Stimulated activated CD4-positive, alpha-beta T cell treated with anti-CD3 and anti-CD28 coated beads, TNF-alpha, amount 100 ng/mL, for 1 hour (primary cell): ENCODE data around the gene NECAP2.
"Not testable (repeated sequence)": the region's sequence is repeated elsewhere in the genome, so short reads cannot be mapped to it uniquely, and the experiment has no call there.

Experiments used
- DNase-seq, 3 donors: peaks; one replicate each; pipeline ENCODE4 v3.0.0-alpha.2; 2020; ENCODE audit warnings: low read depth in 3 of 3, low spot score in 1 of 3

Gene NECAP2

DNA sequence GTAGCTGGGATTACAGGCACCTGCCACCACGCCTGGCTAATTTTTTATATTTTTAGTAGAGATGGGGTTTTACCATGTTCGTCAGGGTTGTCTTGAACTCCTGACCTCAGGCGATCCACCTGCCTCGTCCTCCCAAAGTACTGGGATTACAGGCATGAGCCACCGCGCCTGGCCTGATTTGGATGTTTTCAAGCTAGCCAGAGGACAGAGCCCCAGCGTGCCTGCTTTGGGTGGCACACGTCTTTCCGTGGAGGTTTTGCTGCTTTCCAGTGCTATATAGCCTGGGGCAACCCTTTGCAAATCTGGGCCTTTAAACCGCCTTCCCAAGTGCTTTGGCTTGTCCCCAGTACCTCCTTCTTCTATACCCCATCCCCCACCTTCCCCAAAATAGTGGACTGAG is 15.6 kb downstream of the NECAP2 start:
- not testable (repeated sequence) for DNase-seq

GRCh38 chr1:16458831-16459230 is 18.3 kb downstream of the NECAP2 start:
- no peak for DNase-seq

GRCh38 chr1:16459352-16459925 is 18.9 kb downstream of the NECAP2 start:
- DNase-seq: no peak

DNA sequence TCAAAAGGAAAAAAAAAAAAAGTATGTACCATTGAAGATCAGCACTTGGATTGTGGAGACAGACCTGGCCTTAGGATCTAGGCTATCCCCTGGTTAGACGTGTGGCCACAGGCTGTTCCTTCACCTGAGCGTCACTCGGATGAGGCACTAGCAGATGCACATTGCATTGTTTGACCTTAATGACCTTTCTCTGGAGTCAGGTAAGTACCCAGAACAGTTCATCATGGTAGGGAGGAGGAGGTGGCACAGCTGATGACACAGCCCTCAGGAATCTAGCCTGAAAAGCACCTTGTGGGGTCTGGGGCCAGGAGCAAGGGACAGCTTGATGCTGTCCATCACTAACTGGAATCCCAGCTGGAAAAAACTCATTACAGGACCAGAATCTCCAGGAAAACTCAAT is 21.2 kb downstream of the NECAP2 start:
- no peak for DNase-seq

DNA sequence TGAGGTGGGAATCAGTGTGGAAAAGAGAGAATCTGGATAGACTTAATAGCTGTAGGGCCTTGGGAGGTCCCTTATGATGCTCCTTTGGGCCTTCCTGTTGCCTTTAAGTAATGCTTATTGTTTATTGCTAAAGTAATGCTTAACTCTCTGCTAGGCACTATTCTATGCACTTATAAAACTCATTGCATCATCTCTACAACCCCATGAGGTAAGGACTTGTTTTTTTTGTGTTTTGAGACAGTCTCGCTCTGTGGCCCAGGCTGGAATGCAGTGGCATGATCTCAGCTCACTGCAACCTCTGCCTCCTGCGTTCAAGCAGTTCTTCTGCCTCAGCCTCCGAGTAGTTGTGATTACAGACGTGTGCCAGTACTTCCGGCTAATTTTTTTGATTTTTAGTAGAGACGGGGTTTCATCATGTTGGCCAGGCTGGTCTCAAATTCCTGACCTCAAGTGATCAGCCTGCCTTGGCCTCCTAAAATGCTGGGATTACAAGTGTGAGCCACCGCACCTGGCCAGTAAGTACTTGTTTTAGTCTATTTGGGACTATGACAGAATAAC is 22.3 kb downstream of the NECAP2 start:
- DNase-seq: no peak

- no peak for DNase-seq
These were observed 24.5 kb downstream of the NECAP2 start for GRCh38 chr1:16464917-16465625.

GRCh38 chr1:16468558-16468957 is 28.0 kb downstream of the NECAP2 start:
- no peak for DNase-seq

DNA sequence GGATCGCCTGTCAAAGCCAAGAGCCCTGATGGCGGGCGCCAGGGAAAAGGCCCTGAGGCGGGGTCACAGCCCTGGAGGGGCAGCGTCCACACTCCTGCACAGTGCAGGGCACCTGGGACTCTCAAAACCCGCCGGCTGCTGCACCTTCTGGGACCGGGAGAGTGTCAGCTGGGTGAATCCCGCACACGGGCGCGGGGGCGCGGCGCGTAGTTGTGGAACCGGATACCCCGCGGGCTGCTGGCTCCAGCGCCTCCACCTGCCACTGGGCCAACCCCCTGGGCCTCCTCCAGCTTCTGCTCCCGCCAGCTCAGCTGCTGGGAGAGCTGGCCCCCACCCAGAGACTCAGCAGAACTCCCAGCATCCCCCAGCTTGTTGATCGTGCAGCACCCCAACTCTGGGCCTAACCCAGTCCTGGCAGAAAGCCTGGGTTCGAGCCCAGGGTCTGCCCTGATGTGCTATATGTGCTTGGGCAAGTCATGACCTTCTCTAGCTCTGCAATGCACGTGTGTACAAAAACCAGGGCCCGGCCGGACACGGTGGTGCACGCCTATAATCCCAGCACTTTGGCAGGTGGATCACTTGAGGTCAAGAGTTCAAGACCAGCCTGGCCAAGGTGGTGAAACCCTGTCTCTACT is 33.8 kb downstream of the NECAP2 start:
- DNase-seq: no peak

DNA sequence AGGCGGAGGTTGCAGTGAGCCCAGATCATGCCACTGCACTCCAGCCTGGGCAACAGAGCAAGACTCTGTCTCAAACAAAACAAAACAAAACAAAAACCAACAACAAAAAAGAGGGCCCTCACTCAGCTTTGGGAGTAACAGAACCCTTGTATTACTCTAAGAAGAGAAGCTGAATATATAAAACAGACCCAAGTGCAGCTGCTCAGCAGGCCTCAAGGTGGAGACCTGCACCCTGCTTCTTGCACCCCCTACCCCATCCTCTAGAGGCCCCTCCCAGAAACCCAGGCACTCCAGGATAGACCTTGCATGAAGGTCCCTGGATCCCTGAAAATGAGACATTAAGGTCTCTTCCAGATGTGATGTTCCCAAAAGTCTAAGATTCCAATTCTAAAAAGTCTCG is 34.4 kb downstream of the NECAP2 start:
- DNase-seq: not testable (repeated sequence)

- not testable (repeated sequence) for DNase-seq
These were observed 35.5 kb downstream of the NECAP2 start for GRCh38 chr1:16475771-16476770.

- no peak for DNase-seq
These were observed 37.6 kb downstream of the NECAP2 start for GRCh38 chr1:16478091-16478490.

- DNase-seq: not testable (repeated sequence)
These were observed 42.6 kb downstream of the NECAP2 start for GRCh38 chr1:16483146-16483545.

- DNase-seq: not testable (repeated sequence)
These were observed 43.3 kb downstream of the NECAP2 start for GRCh38 chr1:16483639-16484500.

GRCh38 chr1:16484501-16484835 is 43.9 kb downstream of the NECAP2 start:
- DNase-seq: no peak

GRCh38 chr1:16484931-16485330 is 44.4 kb downstream of the NECAP2 start:
- no peak for DNase-seq

DNA sequence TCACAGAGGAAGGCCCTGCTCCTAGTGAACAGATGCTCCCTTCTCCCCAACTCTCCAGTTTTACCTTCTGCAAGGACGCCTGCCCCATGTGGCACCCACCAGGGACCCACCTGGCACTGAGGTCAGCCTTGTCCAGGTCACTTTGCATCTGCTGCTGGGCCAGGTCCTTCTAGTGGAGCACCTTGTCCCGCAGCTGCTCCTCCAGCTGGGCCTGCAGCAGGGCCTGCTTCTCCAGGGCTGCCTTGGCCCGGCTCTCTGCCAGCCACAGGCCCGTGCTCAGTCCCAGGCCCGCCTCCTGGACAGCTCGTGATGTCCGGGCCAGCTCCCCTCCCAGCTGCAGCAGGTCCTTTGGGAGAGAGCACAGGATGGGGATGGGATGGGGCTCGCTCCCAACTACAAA is 45.8 kb downstream of the NECAP2 start:
- not testable (repeated sequence) for DNase-seq

DNA sequence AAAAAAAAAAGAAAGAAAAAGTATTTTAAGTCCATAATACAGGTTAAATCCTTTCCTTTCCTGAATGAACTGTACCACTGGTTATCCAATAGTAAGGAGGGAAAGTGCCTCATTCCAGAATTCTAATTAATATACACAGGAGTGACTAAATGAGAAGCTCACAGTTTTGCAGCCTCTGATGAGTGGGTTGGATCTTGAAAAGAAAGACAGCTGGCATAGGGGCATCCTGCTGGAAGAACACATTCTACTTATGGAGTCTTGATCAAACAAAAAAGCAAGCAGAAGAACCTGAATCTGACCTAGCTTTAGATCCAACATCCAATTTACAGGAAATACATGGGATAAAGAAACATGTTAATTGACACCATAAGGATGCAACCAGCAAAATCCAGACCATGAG is 46.5 kb downstream of the NECAP2 start:
- DNase-seq: not testable (repeated sequence)

- not testable (repeated sequence) for DNase-seq
These were observed 48.8 kb downstream of the NECAP2 start for GRCh38 chr1:16489195-16489880.

DNA sequence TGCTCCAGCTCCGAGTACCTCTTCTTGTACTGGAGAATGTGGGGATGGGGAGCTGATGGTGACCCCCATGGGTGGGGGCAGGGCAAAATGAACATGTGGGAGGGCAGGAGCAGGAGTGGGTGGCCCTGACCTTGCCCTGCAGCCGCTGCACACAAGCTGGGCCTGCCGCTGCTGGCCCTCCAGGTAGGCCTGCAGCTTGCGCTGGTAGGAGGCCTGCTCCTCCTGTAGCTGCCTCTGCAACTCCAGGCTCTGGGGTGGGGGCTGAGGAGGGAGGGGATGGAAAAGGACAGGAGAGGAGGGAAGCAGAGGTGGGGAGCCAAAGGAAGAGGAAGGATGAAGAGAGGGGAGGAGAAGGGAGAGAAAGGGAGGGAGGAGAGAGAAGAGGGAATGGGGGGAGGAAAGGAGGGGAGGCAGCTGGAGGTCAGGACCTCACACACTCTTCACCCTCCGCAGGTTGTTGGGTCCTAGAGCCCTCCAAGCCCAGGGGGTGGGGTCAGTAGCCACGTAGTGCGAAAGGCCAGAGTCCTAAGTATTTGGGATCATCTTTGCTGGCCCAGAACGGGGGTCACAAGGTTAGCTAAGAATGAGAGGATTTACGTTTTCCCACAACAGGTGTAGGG is 50.6 kb downstream of the NECAP2 start:
- no peak for DNase-seq
